GM12878 (cell line): ENCODE results near the gene SCYL3. TPM values are rescaled to one million over a fixed set of nuclear protein-coding genes. Genes with fewer than 3 reads are reported as not detected.
A peak's percentile ranks its signal among the peaks of the same experiment; 100 is the strongest.

ENCODE experiments used
- ATF7 ChIP-seq: fragments of 450-650 bp; IDR thresholded peaks from 2 replicates; pipeline ENCODE4 v1.6.1; 2016; ENCODE audit warnings: low read depth, mild to moderate bottlenecking
- BMI1 ChIP-seq: fragments of 450-650 bp; IDR thresholded peaks from 2 replicates; pipeline ENCODE4 v1.6.1; 2016; ENCODE audit warnings: mild to moderate bottlenecking, moderate library complexity, borderline replicate concordance
- CHD1 ChIP-seq: IDR thresholded peaks from 2 replicates; pipeline ENCODE4 v1.6.1; 2012; ENCODE audit warnings: low read depth, low read length, improper control_type of control experiment
- CHD4 ChIP-seq: fragments of 200-600 bp; sonication (generic); IDR thresholded peaks from 2 replicates; pipeline ENCODE4 v1.6.1; 2016; ENCODE audit warnings: mild to moderate bottlenecking
- CREB1 ChIP-seq: IDR thresholded peaks from 2 replicates; pipeline ENCODE4 v1.6.1; 2012; ENCODE audit warnings: low read depth, mild to moderate bottlenecking, inconsistent platforms
- DPF2 ChIP-seq: fragments of 450-650 bp; IDR thresholded peaks from 2 replicates; pipeline ENCODE4 v1.6.1; 2017; ENCODE audit warnings: mild to moderate bottlenecking
- EP300 ChIP-seq, 2 experiments: fragments of 150-350 bp in 1 of 2; IDR thresholded peaks; 2 replicates each; pipeline ENCODE4 v1.6.1; 2011 to 2012; ENCODE audit warnings: low read depth in 2 of 2, low read length in 2 of 2, borderline replicate concordance in 1 of 2, improper control_type of control experiment in 1 of 2, inconsistent platforms in 1 of 2; ENCODE audit not compliant: control insufficient read depth in 1 of 2
- FOXM1 ChIP-seq: IDR thresholded peaks from 2 replicates; pipeline ENCODE4 v1.6.1; 2012; ENCODE audit warnings: low read depth, mild to moderate bottlenecking, inconsistent platforms, low read length, moderate library complexity
- IKZF2 ChIP-seq, 2 experiments: fragments of 450-650 bp; IDR thresholded peaks; 2 replicates each; pipeline ENCODE4 v1.6.1; 2017; ENCODE audit warnings: mild to moderate bottlenecking in 2 of 2, moderate library complexity in 2 of 2
- LARP7 ChIP-seq: fragments of 450-650 bp; IDR thresholded peaks from 2 replicates; pipeline ENCODE4 v1.6.1; 2017; ENCODE audit warnings: mild to moderate bottlenecking
- MEF2B ChIP-seq: fragments of 450-650 bp; IDR thresholded peaks from 2 replicates; pipeline ENCODE4 v1.6.1; 2018; ENCODE audit warnings: mild to moderate bottlenecking, moderate library complexity; ENCODE audit not compliant: partially characterized antibody, poor library complexity, severe bottlenecking
- MTA2 ChIP-seq: fragments of 450-650 bp; IDR thresholded peaks from 2 replicates; pipeline ENCODE4 v1.6.1; 2016; ENCODE audit warnings: low read depth, mild to moderate bottlenecking, moderate library complexity
- NBN ChIP-seq: fragments of 450-650 bp; IDR thresholded peaks from 2 replicates; pipeline ENCODE4 v1.6.1; 2016
- PAX5 ChIP-seq: IDR thresholded peaks from 2 replicates; pipeline ENCODE4 v1.6.1; 2011; ENCODE audit warnings: low read depth, low read length, borderline replicate concordance
- RUNX3 ChIP-seq: IDR thresholded peaks from 2 replicates; pipeline ENCODE4 v1.6.1; 2012; ENCODE audit warnings: low read length, inconsistent platforms
- ZNF24 ChIP-seq: fragments of 450-650 bp; IDR thresholded peaks from 2 replicates; pipeline ENCODE4 v1.6.1; 2017; ENCODE audit warnings: antibody characterized with exemption, mild to moderate bottlenecking
- polyA plus RNA-seq, 11 experiments: library from polyadenylated mRNA; depleted of rRNA in 4 of 11; unstranded in 6 of 11; stranded (reverse) in 5 of 11; fragments of >200 nt; fragmentation: Nextera tagmentation in 4 of 11; fragmentation: Illumina TruSeq in 1 of 11; extraction: Ambion mirVana in 4 of 11; extraction: Trizol in 1 of 11; gene quantifications; 1 replicate in 1 of 11; 2 replicates in 10 of 11; pipeline versions ENCODE4 v1.2.1 to v1.2.3, GENCODE V29; 2011 to 2016; ENCODE audit warnings: inconsistent platforms in 2 of 11, missing spikeins in 2 of 11, low read depth in 1 of 11
- total RNA-seq, 4 experiments: library from RNA; depleted of rRNA in 3 of 4; stranded (reverse); fragments of >200 nt in 3 of 4; fragmentation: Illumina TruSeq in 1 of 4; extraction: Trizol in 1 of 4; gene quantifications; 2 replicates each; pipeline versions ENCODE4 v1.2.1 to v1.2.3, GENCODE V29; 2013 to 2021
- TF ChIP-seq, protein P1 (sequence below): fragments of 450-650 bp; IDR thresholded peaks from 2 replicates; pipeline ENCODE4 v1.6.1; 2016; ENCODE audit warnings: mild to moderate bottlenecking
- TF ChIP-seq, protein P2 (sequence below): IDR thresholded peaks from 2 replicates; pipeline ENCODE4 v1.6.1; 2011; ENCODE audit warnings: low read depth, mild to moderate bottlenecking, low read length, moderate library complexity, borderline replicate concordance; ENCODE audit errors: extremely low read depth
- TF ChIP-seq, protein P3 (sequence below): fragments of 450-650 bp; IDR thresholded peaks from 2 replicates; pipeline ENCODE4 v1.6.1; 2016; ENCODE audit warnings: mild to moderate bottlenecking
- TF ChIP-seq, protein P4 (sequence below): fragments of 450-650 bp; IDR thresholded peaks from 2 replicates; pipeline ENCODE4 v1.6.1; 2017; ENCODE audit warnings: low read depth, mild to moderate bottlenecking, moderate library complexity
- TF ChIP-seq, protein P5 (sequence below): fragments of 450-650 bp; formaldehyde crosslinking; IDR thresholded peaks from 2 replicates; pipeline ENCODE4 v1.4.0; 2020; ENCODE audit warnings: mild to moderate bottlenecking, moderate library complexity

The SCYL3 gene
- total and polyA plus RNA-seq, 10 of the 15 experiments (the other 5 are each of a cell fraction or from before 2014, with no cell fraction given) = 4.3 to 14.3 (median 10.3) TPM

DNA sequence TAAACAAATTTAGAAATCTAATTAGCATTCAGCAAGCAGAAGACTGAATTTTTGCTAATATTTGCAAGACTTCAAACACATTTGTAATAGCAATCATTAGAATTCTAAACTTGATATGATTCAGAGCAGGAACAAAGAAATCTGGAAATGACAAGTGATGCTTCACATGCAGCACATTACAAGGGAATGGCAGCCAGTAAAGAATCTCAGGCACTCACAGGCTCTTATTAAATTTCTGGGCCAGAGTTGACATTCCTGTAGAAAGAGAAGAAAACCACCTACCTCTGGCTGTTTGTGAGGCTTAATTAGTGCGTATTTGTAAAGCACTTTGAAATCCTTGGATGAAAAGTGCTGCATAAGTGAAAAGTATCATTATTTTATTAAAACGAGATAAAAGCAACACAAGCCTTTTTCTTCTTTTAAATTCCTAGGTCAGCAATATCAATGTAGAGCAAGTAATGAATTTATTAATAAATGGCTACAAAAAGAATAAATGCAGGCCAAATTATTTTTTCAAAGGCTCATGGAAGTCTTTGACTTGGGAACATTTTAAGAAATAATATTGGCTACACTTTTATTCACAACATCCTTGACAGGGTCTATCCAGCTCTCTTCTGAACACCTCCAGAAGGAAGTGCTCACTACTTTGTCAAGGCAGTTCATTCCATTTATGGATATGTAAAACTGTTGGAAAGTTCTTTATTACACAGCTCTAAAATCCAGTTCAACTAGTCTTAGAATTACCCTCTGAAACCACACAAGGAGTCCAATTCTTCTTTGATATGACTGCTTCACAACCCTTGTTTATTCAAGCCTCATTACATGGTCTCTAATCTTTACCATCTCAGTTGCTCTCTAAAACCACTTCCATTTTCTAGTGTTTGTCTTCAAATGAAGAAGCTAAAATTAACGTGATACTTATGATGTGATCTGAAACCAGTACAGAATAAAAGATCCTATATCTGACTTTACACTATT lies 32.1 kb upstream of the SCYL3 start (continued):
- TF ChIP-seq, protein P1, sequence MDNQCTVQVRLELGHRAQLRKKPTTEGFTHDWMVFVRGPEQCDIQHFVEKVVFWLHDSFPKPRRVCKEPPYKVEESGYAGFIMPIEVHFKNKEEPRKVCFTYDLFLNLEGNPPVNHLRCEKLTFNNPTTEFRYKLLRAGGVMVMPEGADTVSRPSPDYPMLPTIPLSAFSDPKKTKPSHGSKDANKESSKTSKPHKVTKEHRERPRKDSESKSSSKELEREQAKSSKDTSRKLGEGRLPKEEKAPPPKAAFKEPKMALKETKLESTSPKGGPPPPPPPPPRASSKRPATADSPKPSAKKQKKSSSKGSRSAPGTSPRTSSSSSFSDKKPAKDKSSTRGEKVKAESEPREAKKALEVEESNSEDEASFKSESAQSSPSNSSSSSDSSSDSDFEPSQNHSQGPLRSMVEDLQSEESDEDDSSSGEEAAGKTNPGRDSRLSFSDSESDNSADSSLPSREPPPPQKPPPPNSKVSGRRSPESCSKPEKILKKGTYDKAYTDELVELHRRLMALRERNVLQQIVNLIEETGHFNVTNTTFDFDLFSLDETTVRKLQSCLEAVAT = no peak
- TF ChIP-seq, protein P2, sequence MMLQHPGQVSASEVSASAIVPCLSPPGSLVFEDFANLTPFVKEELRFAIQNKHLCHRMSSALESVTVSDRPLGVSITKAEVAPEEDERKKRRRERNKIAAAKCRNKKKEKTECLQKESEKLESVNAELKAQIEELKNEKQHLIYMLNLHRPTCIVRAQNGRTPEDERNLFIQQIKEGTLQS = no peak
- TF ChIP-seq MTA2 (peak; percentile 81), DPF2 (0 out of 2 replicates have a peak, but pooled peaks have one; percentile 26), BMI1 (no peak), CREB1 (no peak), ZNF24 (peak; percentile 15; the same call in 1 of the 2 replicates), FOXM1 (no peak), LARP7 (no peak), PAX5 (no peak), MEF2B (peak; percentile 55), CHD4 (no peak), IKZF2 (IDR thresholded peaks at IDR 0.05) (peak; percentile 21 to 63; a peak in 2 of 4 replicates), RUNX3 (peak; percentile 71), NBN (0 out of 2 replicates have a peak, but pooled peaks have one; percentile 23), CHD1 (no peak), ATF7 (peak; percentile 61; the same call in 1 of the 2 replicates), EP300 (IDR thresholded peaks at IDR 0.05; ENCODE audit: borderline replicate concordance in 1 of 2, control insufficient read depth in 1 of 2, low read depth in 2 of 2, low read length in 2 of 2) (0 out of 4 replicates have a peak, but pooled peaks of 1 of the 2 experiments have one; percentile 11)
- TF ChIP-seq, protein P3, sequence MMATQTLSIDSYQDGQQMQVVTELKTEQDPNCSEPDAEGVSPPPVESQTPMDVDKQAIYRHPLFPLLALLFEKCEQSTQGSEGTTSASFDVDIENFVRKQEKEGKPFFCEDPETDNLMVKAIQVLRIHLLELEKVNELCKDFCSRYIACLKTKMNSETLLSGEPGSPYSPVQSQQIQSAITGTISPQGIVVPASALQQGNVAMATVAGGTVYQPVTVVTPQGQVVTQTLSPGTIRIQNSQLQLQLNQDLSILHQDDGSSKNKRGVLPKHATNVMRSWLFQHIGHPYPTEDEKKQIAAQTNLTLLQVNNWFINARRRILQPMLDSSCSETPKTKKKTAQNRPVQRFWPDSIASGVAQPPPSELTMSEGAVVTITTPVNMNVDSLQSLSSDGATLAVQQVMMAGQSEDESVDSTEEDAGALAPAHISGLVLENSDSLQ = peak; percentile 16; the same call in 1 of the 2 replicates
- TF ChIP-seq, protein P4, sequence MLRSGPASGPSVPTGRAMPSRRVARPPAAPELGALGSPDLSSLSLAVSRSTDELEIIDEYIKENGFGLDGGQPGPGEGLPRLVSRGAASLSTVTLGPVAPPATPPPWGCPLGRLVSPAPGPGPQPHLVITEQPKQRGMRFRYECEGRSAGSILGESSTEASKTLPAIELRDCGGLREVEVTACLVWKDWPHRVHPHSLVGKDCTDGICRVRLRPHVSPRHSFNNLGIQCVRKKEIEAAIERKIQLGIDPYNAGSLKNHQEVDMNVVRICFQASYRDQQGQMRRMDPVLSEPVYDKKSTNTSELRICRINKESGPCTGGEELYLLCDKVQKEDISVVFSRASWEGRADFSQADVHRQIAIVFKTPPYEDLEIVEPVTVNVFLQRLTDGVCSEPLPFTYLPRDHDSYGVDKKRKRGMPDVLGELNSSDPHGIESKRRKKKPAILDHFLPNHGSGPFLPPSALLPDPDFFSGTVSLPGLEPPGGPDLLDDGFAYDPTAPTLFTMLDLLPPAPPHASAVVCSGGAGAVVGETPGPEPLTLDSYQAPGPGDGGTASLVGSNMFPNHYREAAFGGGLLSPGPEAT = peak; percentile 58
- TF ChIP-seq, protein P5, sequence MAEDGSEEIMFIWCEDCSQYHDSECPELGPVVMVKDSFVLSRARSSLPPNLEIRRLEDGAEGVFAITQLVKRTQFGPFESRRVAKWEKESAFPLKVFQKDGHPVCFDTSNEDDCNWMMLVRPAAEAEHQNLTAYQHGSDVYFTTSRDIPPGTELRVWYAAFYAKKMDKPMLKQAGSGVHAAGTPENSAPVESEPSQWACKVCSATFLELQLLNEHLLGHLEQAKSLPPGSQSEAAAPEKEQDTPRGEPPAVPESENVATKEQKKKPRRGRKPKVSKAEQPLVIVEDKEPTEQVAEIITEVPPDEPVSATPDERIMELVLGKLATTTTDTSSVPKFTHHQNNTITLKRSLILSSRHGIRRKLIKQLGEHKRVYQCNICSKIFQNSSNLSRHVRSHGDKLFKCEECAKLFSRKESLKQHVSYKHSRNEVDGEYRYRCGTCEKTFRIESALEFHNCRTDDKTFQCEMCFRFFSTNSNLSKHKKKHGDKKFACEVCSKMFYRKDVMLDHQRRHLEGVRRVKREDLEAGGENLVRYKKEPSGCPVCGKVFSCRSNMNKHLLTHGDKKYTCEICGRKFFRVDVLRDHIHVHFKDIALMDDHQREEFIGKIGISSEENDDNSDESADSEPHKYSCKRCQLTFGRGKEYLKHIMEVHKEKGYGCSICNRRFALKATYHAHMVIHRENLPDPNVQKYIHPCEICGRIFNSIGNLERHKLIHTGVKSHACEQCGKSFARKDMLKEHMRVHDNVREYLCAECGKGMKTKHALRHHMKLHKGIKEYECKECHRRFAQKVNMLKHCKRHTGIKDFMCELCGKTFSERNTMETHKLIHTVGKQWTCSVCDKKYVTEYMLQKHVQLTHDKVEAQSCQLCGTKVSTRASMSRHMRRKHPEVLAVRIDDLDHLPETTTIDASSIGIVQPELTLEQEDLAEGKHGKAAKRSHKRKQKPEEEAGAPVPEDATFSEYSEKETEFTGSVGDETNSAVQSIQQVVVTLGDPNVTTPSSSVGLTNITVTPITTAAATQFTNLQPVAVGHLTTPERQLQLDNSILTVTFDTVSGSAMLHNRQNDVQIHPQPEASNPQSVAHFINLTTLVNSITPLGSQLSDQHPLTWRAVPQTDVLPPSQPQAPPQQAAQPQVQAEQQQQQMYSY = no peak
